Measurements from ENCODE around the gene PPDPF.

The PPDPF gene

GRCh38 chr20:63533388-63533787, 12.8 kb downstream of the PPDPF start:
- Histone ChIP-seq H2AFZ (no peak overlapping the region), H3K9ac (no peak overlapping the region), H3K4me1 (no peaks in the 10 kb centered on the region), H3K4me3 (ENCODE audit: low read depth, low read length) (no peak overlapping the region), H3K36me3 (ENCODE audit: control insufficient read depth, insufficient read depth, low read length) (no peaks in the 10 kb centered on the region), H3K27ac (no peak overlapping the region), H3K9me3 (ENCODE audit: control insufficient read depth, low read length) (no peaks in the 10 kb centered on the region), H3K4me2 (ENCODE audit: low read length) (no peak overlapping the region), H3K79me2 (no peaks in the 10 kb centered on the region), H3K27me3 (ENCODE audit: control insufficient read depth, insufficient read depth, low read length) (no peaks in the 10 kb centered on the region)
- TF ChIP-seq, protein P1, sequence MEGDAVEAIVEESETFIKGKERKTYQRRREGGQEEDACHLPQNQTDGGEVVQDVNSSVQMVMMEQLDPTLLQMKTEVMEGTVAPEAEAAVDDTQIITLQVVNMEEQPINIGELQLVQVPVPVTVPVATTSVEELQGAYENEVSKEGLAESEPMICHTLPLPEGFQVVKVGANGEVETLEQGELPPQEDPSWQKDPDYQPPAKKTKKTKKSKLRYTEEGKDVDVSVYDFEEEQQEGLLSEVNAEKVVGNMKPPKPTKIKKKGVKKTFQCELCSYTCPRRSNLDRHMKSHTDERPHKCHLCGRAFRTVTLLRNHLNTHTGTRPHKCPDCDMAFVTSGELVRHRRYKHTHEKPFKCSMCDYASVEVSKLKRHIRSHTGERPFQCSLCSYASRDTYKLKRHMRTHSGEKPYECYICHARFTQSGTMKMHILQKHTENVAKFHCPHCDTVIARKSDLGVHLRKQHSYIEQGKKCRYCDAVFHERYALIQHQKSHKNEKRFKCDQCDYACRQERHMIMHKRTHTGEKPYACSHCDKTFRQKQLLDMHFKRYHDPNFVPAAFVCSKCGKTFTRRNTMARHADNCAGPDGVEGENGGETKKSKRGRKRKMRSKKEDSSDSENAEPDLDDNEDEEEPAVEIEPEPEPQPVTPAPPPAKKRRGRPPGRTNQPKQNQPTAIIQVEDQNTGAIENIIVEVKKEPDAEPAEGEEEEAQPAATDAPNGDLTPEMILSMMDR (IDR thresholded peaks at IDR 0.05) = no peak

- H3K27ac ChIP-seq = no peak overlapping the region
- no peak overlapping the region for H3K9ac ChIP-seq
- no peaks in the 10 kb centered on the region for H3K9me3 ChIP-seq (ENCODE audit: control insufficient read depth, low read length)
- H3K4me2 ChIP-seq (ENCODE audit: low read length) = no peak overlapping the region
- no peaks in the 10 kb centered on the region for H3K36me3 ChIP-seq (ENCODE audit: control insufficient read depth, insufficient read depth, low read length)
- H2AFZ ChIP-seq = no peak overlapping the region
- no peaks in the 10 kb centered on the region for H3K27me3 ChIP-seq (ENCODE audit: control insufficient read depth, insufficient read depth, low read length)
- H3K4me3 ChIP-seq (ENCODE audit: low read depth, low read length) = no peak overlapping the region
- no peaks in the 10 kb centered on the region for H3K4me1 ChIP-seq
- no peaks in the 10 kb centered on the region for H3K79me2 ChIP-seq
- TF ChIP-seq, protein P1 (IDR thresholded peaks at IDR 0.05) = no peak
These were observed 13.4 kb downstream of the PPDPF start for GRCh38 chr20:63533871-63534393.

- Histone ChIP-seq H3K79me2 (no peaks in the 10 kb centered on the region), H2AFZ (no peak overlapping the region), H3K4me1 (no peaks in the 10 kb centered on the region), H3K4me2 (ENCODE audit: low read length) (no peak overlapping the region), H3K9ac (no peak overlapping the region), H3K27me3 (ENCODE audit: control insufficient read depth, insufficient read depth, low read length) (no peaks in the 10 kb centered on the region), H3K9me3 (ENCODE audit: control insufficient read depth, low read length) (no peaks in the 10 kb centered on the region), H3K4me3 (ENCODE audit: low read depth, low read length) (no peak overlapping the region), H3K36me3 (ENCODE audit: control insufficient read depth, insufficient read depth, low read length) (no peaks in the 10 kb centered on the region), H3K27ac (no peak overlapping the region)
- TF ChIP-seq, protein P1 (IDR thresholded peaks at IDR 0.05) = no peak
These were observed 13.9 kb downstream of the PPDPF start for GRCh38 chr20:63534427-63534830.

DNA sequence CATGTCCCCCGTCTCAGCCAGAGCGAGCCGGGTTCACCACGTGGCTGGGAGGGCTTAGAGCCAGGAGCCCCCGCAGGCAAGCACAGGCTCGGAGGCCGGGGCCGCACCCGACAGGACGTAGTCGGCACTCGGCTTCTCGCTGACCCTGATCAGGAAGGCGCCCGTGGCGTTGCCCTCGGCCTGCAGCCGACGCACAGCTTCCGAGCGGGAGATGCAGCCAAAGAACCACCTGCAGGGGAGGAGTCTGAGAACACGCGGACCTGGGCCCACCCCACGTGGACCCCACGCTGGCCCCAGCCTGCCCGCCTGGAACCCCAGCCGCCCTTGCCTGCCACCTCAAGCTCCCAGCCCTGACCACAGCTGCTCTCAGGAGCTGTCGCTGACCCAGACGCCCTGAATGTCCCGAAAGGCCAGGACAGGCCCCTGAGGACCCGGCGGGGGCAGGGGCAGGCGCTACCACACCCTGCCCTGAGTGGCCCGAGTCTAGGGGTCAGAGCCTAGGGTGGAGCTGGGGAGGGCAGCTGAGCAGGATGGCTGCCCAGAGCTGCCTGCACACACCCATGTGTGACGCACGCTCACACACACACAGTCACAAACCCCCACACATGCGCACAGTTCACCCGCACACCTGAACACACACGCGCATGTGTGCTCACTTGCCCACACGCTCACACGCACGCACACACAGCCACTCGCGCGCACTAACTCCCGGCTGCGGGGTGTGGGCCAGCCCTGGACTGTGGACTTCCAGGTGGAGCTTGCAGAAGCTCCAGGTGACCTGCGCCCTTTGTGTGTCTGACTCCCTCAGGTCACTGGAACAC, 14.5 kb downstream of the PPDPF start:
- Histone ChIP-seq H3K4me1 (no peaks in the 10 kb centered on the region), H3K27ac (no peak overlapping the region), H3K36me3 (ENCODE audit: control insufficient read depth, insufficient read depth, low read length) (no peaks in the 10 kb centered on the region), H3K4me2 (ENCODE audit: low read length) (no peak overlapping the region), H3K79me2 (no peaks in the 10 kb centered on the region), H3K27me3 (ENCODE audit: control insufficient read depth, insufficient read depth, low read length) (no peaks in the 10 kb centered on the region), H3K4me3 (ENCODE audit: low read depth, low read length) (no peak overlapping the region), H3K9me3 (ENCODE audit: control insufficient read depth, low read length) (no peaks in the 10 kb centered on the region), H3K9ac (no peak overlapping the region), H2AFZ (no peak overlapping the region)
- TF ChIP-seq, protein P1 (IDR thresholded peaks at IDR 0.05) = no peak
